Measurements from ENCODE around the gene AP1AR.

- TF ChIP-seq, protein P1, sequence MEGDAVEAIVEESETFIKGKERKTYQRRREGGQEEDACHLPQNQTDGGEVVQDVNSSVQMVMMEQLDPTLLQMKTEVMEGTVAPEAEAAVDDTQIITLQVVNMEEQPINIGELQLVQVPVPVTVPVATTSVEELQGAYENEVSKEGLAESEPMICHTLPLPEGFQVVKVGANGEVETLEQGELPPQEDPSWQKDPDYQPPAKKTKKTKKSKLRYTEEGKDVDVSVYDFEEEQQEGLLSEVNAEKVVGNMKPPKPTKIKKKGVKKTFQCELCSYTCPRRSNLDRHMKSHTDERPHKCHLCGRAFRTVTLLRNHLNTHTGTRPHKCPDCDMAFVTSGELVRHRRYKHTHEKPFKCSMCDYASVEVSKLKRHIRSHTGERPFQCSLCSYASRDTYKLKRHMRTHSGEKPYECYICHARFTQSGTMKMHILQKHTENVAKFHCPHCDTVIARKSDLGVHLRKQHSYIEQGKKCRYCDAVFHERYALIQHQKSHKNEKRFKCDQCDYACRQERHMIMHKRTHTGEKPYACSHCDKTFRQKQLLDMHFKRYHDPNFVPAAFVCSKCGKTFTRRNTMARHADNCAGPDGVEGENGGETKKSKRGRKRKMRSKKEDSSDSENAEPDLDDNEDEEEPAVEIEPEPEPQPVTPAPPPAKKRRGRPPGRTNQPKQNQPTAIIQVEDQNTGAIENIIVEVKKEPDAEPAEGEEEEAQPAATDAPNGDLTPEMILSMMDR (conservative IDR thresholded peaks at IDR 0.05; ENCODE audit: low read length), result no peak
- TF ChIP-seq EZH2phosphoT487 (IDR thresholded peaks at IDR 0.05; ENCODE audit: borderline replicate concordance, low read depth, low read length), result no peak
Measured at GRCh38 chr4:112270051-112270450, 38.5 kb downstream of the AP1AR start.

Measured in OCI-LY7 (cell line).